CMK (cell line): ENCODE data around the gene PIRT.

Source experiments
- DNase-seq: peaks from one replicate; pipeline ENCODE4 v3.0.0-alpha.2; 2010; ENCODE audit warnings: low read depth

The PIRT gene

GRCh38 chr17:10789694-10790271 lies 48.1 kb downstream of the PIRT start:
- no peak for DNase-seq

- no peak for DNase-seq
These were observed 50.4 kb downstream of the PIRT start for GRCh38 chr17:10787306-10788045.

- DNase-seq: no peak
These were observed 52.6 kb downstream of the PIRT start for GRCh38 chr17:10785295-10785694.

- no peak for DNase-seq
These were observed 58.3 kb downstream of the PIRT start for GRCh38 chr17:10779609-10780008.

GRCh38 chr17:10777890-10778289 lies 60.0 kb downstream of the PIRT start:
- no peak for DNase-seq

- DNase-seq: no peak
These were observed 60.6 kb downstream of the PIRT start for GRCh38 chr17:10777131-10777807.

GRCh38 chr17:10776381-10776780 lies 61.5 kb downstream of the PIRT start:
- DNase-seq: no peak

GRCh38 chr17:10775740-10776356 lies 62.0 kb downstream of the PIRT start:
- DNase-seq: no peak

- no peak for DNase-seq
These were observed 62.8 kb downstream of the PIRT start for GRCh38 chr17:10775058-10775457.

GRCh38 chr17:10773391-10773790 lies 64.5 kb downstream of the PIRT start:
- no peak for DNase-seq
